ENCODE results near the gene GM2A. TPM values are rescaled to one million over a fixed set of nuclear protein-coding genes. Genes with fewer than 3 reads are reported as not detected.
A peak's percentile ranks its signal among the peaks of the same experiment; 100 is the strongest.

Gene GM2A
- total and polyA plus RNA-seq, 7 donors = 10.2 to 35.1 (median 30.3) TPM

- peak overlapping the region; percentile 78 to 95 (median 87) for H3K4me3 ChIP-seq
- TF ChIP-seq EP300 (IDR thresholded peaks at IDR 0.05) (no peak), POLR2AphosphoS5 (IDR thresholded peaks at IDR 0.05) (peak in 3 of 4 donors; percentile 6 to 54 (median 38))
- intact Hi-C loops (cut with DNase I) = loop anchor here (5.0 kb wide), 1 partner anchor 65 kb away; the partner anchor contains the start of gene ANXA6
- peak; percentile 81 for DNase-seq
- H3K27ac ChIP-seq = peak overlapping the region; percentile 90 to 99 (median 94)
- H3K4me1 ChIP-seq = peaks cover 0 to 68% (median 62%) of the 10 kb centered on the region in 4 donors
- H3K27me3 ChIP-seq = no peaks in the 10 kb centered on the region
- H3K36me3 ChIP-seq = no peaks in the 10 kb centered on the region
- no peaks in the 10 kb centered on the region for H3K9me3 ChIP-seq
- WGBS, 2 donors = 69 to 86% methylated on average over 6 of the region's 6 CpGs
Observed at GRCh38 chr5:151222054-151222789, 30.8 kb upstream of the GM2A start.

- TF ChIP-seq, protein P1, sequence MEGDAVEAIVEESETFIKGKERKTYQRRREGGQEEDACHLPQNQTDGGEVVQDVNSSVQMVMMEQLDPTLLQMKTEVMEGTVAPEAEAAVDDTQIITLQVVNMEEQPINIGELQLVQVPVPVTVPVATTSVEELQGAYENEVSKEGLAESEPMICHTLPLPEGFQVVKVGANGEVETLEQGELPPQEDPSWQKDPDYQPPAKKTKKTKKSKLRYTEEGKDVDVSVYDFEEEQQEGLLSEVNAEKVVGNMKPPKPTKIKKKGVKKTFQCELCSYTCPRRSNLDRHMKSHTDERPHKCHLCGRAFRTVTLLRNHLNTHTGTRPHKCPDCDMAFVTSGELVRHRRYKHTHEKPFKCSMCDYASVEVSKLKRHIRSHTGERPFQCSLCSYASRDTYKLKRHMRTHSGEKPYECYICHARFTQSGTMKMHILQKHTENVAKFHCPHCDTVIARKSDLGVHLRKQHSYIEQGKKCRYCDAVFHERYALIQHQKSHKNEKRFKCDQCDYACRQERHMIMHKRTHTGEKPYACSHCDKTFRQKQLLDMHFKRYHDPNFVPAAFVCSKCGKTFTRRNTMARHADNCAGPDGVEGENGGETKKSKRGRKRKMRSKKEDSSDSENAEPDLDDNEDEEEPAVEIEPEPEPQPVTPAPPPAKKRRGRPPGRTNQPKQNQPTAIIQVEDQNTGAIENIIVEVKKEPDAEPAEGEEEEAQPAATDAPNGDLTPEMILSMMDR (IDR thresholded peaks at IDR 0.05) = no peak
- TF ChIP-seq POLR2AphosphoS5 (IDR thresholded peaks at IDR 0.05) = peak in 2 of 4 donors; percentile 11 to 21
- no peak for TF ChIP-seq EP300 (IDR thresholded peaks at IDR 0.05)
- no peak for TF ChIP-seq POLR2A (IDR thresholded peaks at IDR 0.05)
- intact Hi-C loops (cut with DNase I) = loop anchor here (5.0 kb wide), 1 partner anchor 66 kb away; the partner anchor contains the start of gene ANXA6
- 19 to 35% methylated on average over 4 of the region's 4 CpGs for WGBS, 2 donors
- peak; percentile 88 for DNase-seq
- no peaks in the 10 kb centered on the region for H3K36me3 ChIP-seq
- no peaks in the 10 kb centered on the region for H3K27me3 ChIP-seq
- peaks cover 0 to 61% (median 55%) of the 10 kb centered on the region in 4 donors for H3K4me1 ChIP-seq
- H3K27ac ChIP-seq = peak overlapping the region; percentile 90 to 99 (median 94)
- peak overlapping the region; percentile 78 to 95 (median 87) for H3K4me3 ChIP-seq
- H3K9me3 ChIP-seq = no peaks in the 10 kb centered on the region
Observed at GRCh38 chr5:151222790-151223446, 30.1 kb upstream of the GM2A start.

- Histone ChIP-seq H3K4me1 (peaks cover 0 to 53% (median 48%) of the 10 kb centered on the region in 4 donors), H3K36me3 (no peaks in the 10 kb centered on the region), H3K4me3 (peak within 1 kb of the TSS; percentile 78 to 95 (median 87)), H3K9me3 (no peaks in the 10 kb centered on the region), H3K27ac (peak within 1 kb of the TSS; percentile 90 to 99 (median 94)), H3K27me3 (no peaks in the 10 kb centered on the region)
- TF ChIP-seq EP300 (IDR thresholded peaks at IDR 0.05) (peak in 1 of 4 donors; percentile 16), POLR2AphosphoS5 (IDR thresholded peaks at IDR 0.05) (peak; percentile 85 to 96 (median 92)), POLR2A (IDR thresholded peaks at IDR 0.05) (peak; percentile 88)
- TF ChIP-seq, protein P1 (IDR thresholded peaks at IDR 0.05) = peak in 2 of 4 experiments; percentile 18 to 26
- 1% methylated on average over 58 of the region's 58 CpGs for WGBS, 2 donors
- DNase-seq = peak; percentile 91
- intact Hi-C loops (cut with DNase I) = loop anchor here (1.0 to 5.0 kb wide), 2 partner anchors 11 to 66 kb away; partner anchors contain the start of gene ANXA6
Observed at GRCh38 chr5:151223447-151224264, 29.3 kb upstream of the GM2A start, which contains the start of gene CCDC69. CCDC69 (minus strand) TSS chr5:151224092; CDS start chr5:151223970, 122 bp downstream.

DNA sequence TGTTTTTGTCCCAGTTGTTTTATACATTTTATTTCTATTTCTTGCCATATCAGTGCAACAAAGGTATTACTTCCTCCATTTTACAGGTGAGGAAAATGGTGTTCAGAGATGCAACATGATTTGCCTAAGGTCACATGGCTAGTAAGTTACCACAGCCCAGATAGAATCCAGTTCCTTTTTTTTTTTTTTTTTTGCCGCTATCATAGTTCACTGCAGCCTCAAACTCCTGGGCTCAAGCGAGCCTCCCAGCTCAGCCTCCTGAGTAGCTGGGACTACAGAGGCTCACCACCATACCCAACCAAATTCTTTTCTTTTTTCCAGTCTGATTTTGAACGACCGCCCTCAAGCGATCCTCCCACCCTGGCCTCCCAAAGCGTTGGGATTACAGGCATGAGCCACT, 28.6 kb upstream of the GM2A start:
- DNase-seq = peak; percentile 33
- no peaks in the 10 kb centered on the region for H3K9me3 ChIP-seq
- H3K36me3 ChIP-seq = no peaks in the 10 kb centered on the region
- H3K4me1 ChIP-seq = peaks cover 0 to 46% (median 41%) of the 10 kb centered on the region in 4 donors
- peak overlapping the region; percentile 78 to 95 (median 87) for H3K4me3 ChIP-seq
- TF ChIP-seq POLR2AphosphoS5 (IDR thresholded peaks at IDR 0.05) = no peak
- no peaks in the 10 kb centered on the region for H3K27me3 ChIP-seq
- intact Hi-C loops (cut with DNase I) = loop anchor here (1.0 to 5.0 kb wide), 2 partner anchors 10 to 67 kb away; partner anchors contain the start of gene ANXA6
- 73 to 83% methylated on average over 6 of the region's 6 CpGs for WGBS, 2 donors
- peak overlapping the region; percentile 90 to 99 (median 94) for H3K27ac ChIP-seq

DNA sequence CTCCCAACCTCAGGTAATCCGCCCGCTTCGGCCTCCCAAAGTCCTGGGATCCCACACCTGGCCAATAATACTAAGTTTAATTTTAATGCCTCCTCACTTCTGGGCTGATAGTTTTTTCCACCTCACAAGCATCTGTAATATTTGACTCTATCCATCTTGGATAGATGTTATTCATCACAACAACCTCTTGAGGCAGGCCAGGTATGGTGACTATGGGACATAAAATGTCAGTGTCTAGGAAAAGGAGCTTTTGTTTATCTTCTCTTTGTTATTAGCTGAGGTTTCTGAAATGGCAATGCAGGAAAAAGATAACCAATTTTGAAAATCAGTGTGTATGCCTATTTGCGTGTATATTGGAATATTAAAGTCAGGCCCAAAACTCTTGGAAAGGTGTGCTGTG, 27.9 kb upstream of the GM2A start:
- H3K4me1 ChIP-seq = peaks cover 0 to 39% (median 34%) of the 10 kb centered on the region in 4 donors
- TF ChIP-seq EP300 (IDR thresholded peaks at IDR 0.05) = no peak
- no peak for TF ChIP-seq POLR2A (IDR thresholded peaks at IDR 0.05)
- no peak for TF ChIP-seq POLR2AphosphoS5 (IDR thresholded peaks at IDR 0.05)
- TF ChIP-seq, protein P1 (IDR thresholded peaks at IDR 0.05) = no peak
- peak overlapping the region in 3 of 4 donors; percentile 90 to 99 (median 98) for H3K27ac ChIP-seq
- no peak for DNase-seq
- no peaks in the 10 kb centered on the region for H3K27me3 ChIP-seq
- 98% methylated on average over 4 of the region's 4 CpGs for WGBS, 2 donors
- no peaks in the 10 kb centered on the region for H3K36me3 ChIP-seq
- no peak overlapping the region for H3K4me3 ChIP-seq
- no peaks in the 10 kb centered on the region for H3K9me3 ChIP-seq
- intact Hi-C loops (cut with DNase I) = no loop called here
